AG04450 (cell line): Measurements from ENCODE around the gene GID8. TPM values are rescaled to one million over a fixed set of nuclear protein-coding genes. Genes with fewer than 3 reads are reported as not detected.

Source experiments
- CTCF ChIA-PET: fragments of 300-600, 350-600 bp; formaldehyde crosslinking; extraction: SDS; loops from one replicate; lab custom pipeline; 2022; ENCODE audit warnings: antibody characterized with exemption, inconsistent platforms; lab: Charles Lee
- POLR2A ChIA-PET: fragments of 350-600 bp; formaldehyde crosslinking; extraction: SDS; loops from one replicate; lab custom pipeline; 2021; ENCODE audit warnings: antibody characterized with exemption, inconsistent platforms; lab: Yijun Ruan, JAX
- DNase-seq: peaks from one replicate; pipeline ENCODE4 v3.0.0-alpha.2; 2011; ENCODE audit warnings: low read depth, low spot score
- H3K27ac ChIP-seq: one replicate; pipeline ENCODE4 v1.5.1; 2012; ENCODE audit warnings: low read depth, low read length, control low read depth
- H3K27me3 ChIP-seq: one replicate; pipeline ENCODE4 v1.6.0; 2012; ENCODE audit warnings: low read length; ENCODE audit not compliant: control insufficient read depth, insufficient read depth
- H3K4me3 ChIP-seq: 2 replicates; pipeline ENCODE4 v1.5.1; 2011; ENCODE audit warnings: mild to moderate bottlenecking, low read depth, low read length, control low read depth
- H3K9me3 ChIP-seq: 2 replicates; pipeline ENCODE4 v1.5.1; 2012; ENCODE audit warnings: low read length; ENCODE audit not compliant: control insufficient read depth, insufficient read depth
- CTCF ChIP-seq: IDR thresholded peaks from 2 replicates; pipeline ENCODE4 v1.5.1; 2011; ENCODE audit warnings: low read depth, low read length, control low read depth, inconsistent platforms
- polyA plus RNA-seq: library from polyadenylated mRNA; depleted of rRNA; stranded (reverse); fragments of >200 nt; gene quantifications from 2 replicates; pipeline ENCODE4 v1.2.3, GENCODE V29; 2011

Gene GID8
- polyA plus RNA-seq, 1 experiment: 24.4 TPM

- no peak overlapping the region for H3K4me3 ChIP-seq
- H3K9me3 ChIP-seq: no peaks in the 10 kb centered on the region; the same call in 1 of the 2 replicates
- TF ChIP-seq CTCF: no peak
- CTCF ChIA-PET: interaction anchor here (0.7 kb wide), 1 partner anchor 118 kb away, joined by 3 read pairs; no protein-coding TSS in a partner anchor
- no peak for DNase-seq
- POLR2A ChIA-PET: no interaction called here
- H3K27me3 ChIP-seq: peaks cover 71% of the 10 kb centered on the region
- H3K27ac ChIP-seq: no peak overlapping the region
These were observed 38.0 kb downstream of the GID8 start for GRCh38 chr20:62975812-62976508.

- no peak for TF ChIP-seq CTCF
- no peaks in the 10 kb centered on the region; the same call in 1 of the 2 replicates for H3K9me3 ChIP-seq
- POLR2A ChIA-PET: no interaction called here
- H3K27ac ChIP-seq: no peak overlapping the region
- H3K27me3 ChIP-seq: peaks cover 68% of the 10 kb centered on the region
- DNase-seq: no peak
- no peak overlapping the region for H3K4me3 ChIP-seq
- CTCF ChIA-PET: no interaction called here
These were observed 38.9 kb downstream of the GID8 start for GRCh38 chr20:62976886-62977285.

- Histone ChIP-seq H3K27me3 (peaks cover 68% of the 10 kb centered on the region), H3K4me3 (no peak overlapping the region), H3K27ac (no peak overlapping the region), H3K9me3 (no peaks in the 10 kb centered on the region; the same call in 1 of the 2 replicates)
- no peak for TF ChIP-seq CTCF
- no peak for DNase-seq
- POLR2A ChIA-PET: no interaction called here
- CTCF ChIA-PET: interaction anchor here (1.3 kb wide), 1 partner anchor 31 kb away, joined by 4 read pairs; no protein-coding TSS in a partner anchor
These were observed 39.9 kb downstream of the GID8 start for GRCh38 chr20:62977613-62978560.

GRCh38 chr20:62978561-62978943, 40.6 kb downstream of the GID8 start:
- no peak overlapping the region for H3K4me3 ChIP-seq
- no peak for DNase-seq
- ChIA-PET CTCF (interaction anchor here (1.1 to 1.3 kb wide), 2 partner anchors 30 to 79 kb away, joined by 3 to 4 read pairs; no protein-coding TSS in a partner anchor), POLR2A (no interaction called here)
- no peaks in the 10 kb centered on the region; the same call in 1 of the 2 replicates for H3K9me3 ChIP-seq
- no peak overlapping the region for H3K27ac ChIP-seq
- TF ChIP-seq CTCF: no peak
- peaks cover 61% of the 10 kb centered on the region for H3K27me3 ChIP-seq
